WTC11 (cell line): Measurements from ENCODE around the gene MBOAT2. TPM values are rescaled to one million over a fixed set of nuclear protein-coding genes. Genes with fewer than 3 reads are reported as not detected.
A peak's percentile ranks its signal among the peaks of the same experiment; 100 is the strongest.

ENCODE experiments used
- ATAC-seq: fragments of 200-7000 bp; cut with Tn5 transposase; 2 replicates; pipeline ENCODE4 v1.10.0; 2021; ENCODE audit warnings: mild to moderate bottlenecking, moderate library complexity
- CTCF ChIA-PET: fragments of 300-600 bp; sonication (Branson Sonifier 250); formaldehyde crosslinking; loops from one replicate; lab custom pipeline; 2021; ENCODE audit warnings: antibody characterized with exemption; lab: Charles Lee
- POLR2A ChIA-PET: fragments of 350-600 bp; sonication (Branson Sonifier 250); formaldehyde crosslinking; loops from one replicate; lab custom pipeline; 2021; ENCODE audit warnings: antibody characterized with exemption; lab: Charles Lee
- DNase-seq: peaks from one replicate; pipeline ENCODE4 v3.0.0; 2021; ENCODE audit warnings: low spot score
- H3K27ac Mint-ChIP-seq: 2 replicates; pipeline ENCODE4 v1.8.0; 2021; ENCODE audit warnings: mixed read lengths
- H3K27me3 Mint-ChIP-seq: 2 replicates; pipeline ENCODE4 v1.8.0; 2021; ENCODE audit warnings: low read depth, mild to moderate bottlenecking, moderate library complexity, mixed read lengths
- H3K36me3 Mint-ChIP-seq: 2 replicates; pipeline ENCODE4 v1.8.0; 2021; ENCODE audit warnings: mixed read lengths
- H3K4me1 Mint-ChIP-seq: 2 replicates; pipeline ENCODE4 v1.8.0; 2022; ENCODE audit warnings: mixed read lengths
- H3K4me3 Mint-ChIP-seq: 2 replicates; pipeline ENCODE4 v1.8.0; 2021; ENCODE audit warnings: mild to moderate bottlenecking, moderate library complexity, mixed read lengths
- H3K9me3 Mint-ChIP-seq: 2 replicates; pipeline ENCODE4 v1.8.0; 2021; ENCODE audit warnings: mixed read lengths
- ELF4 ChIP-seq: sonication (generic); formaldehyde crosslinking; IDR thresholded peaks from 2 replicates; pipeline ENCODE4 v1.8.1; 2022; ENCODE audit warnings: low read depth, mild to moderate bottlenecking, moderate library complexity, missing genetic modification reagents
- EMX1 ChIP-seq: fragments of 250-450 bp; sonication (Bioruptor Pico); IDR thresholded peaks from 2 replicates; pipeline ENCODE4 v1.8.0; 2021; ENCODE audit warnings: mild to moderate bottlenecking
- ETV6 ChIP-seq: sonication (generic); formaldehyde crosslinking; IDR thresholded peaks from 2 replicates; pipeline ENCODE4 v1.8.1; 2022; ENCODE audit warnings: mild to moderate bottlenecking, missing genetic modification reagents
- NFE2L1 ChIP-seq: sonication (generic); formaldehyde crosslinking; IDR thresholded peaks from 2 replicates; pipeline ENCODE4 v1.8.1; 2023; ENCODE audit warnings: missing genetic modification reagents
- NR1H2 ChIP-seq: sonication (generic); formaldehyde crosslinking; IDR thresholded peaks from 2 replicates; pipeline ENCODE4 v1.9.0; 2021; ENCODE audit warnings: mild to moderate bottlenecking, moderate library complexity, missing genetic modification reagents
- SMAD3 ChIP-seq: sonication (generic); formaldehyde crosslinking; IDR thresholded peaks from 2 replicates; pipeline ENCODE4 v1.8.0; 2022; ENCODE audit warnings: missing genetic modification reagents, mild to moderate bottlenecking, borderline replicate concordance
- ZNF121 ChIP-seq: sonication (generic); formaldehyde crosslinking; IDR thresholded peaks from 2 replicates; pipeline ENCODE4 v1.8.0; 2023; ENCODE audit warnings: missing genetic modification reagents
- ZNF232 ChIP-seq: sonication (generic); formaldehyde crosslinking; IDR thresholded peaks from 2 replicates; pipeline ENCODE4 v1.8.0; 2022; ENCODE audit warnings: mild to moderate bottlenecking, missing genetic modification reagents
- ZNF396 ChIP-seq: fragments of 250-450 bp; sonication (Bioruptor Pico); IDR thresholded peaks from 2 replicates; pipeline ENCODE4 v1.8.0; 2021; ENCODE audit warnings: mild to moderate bottlenecking, moderate library complexity, borderline replicate concordance
- total RNA-seq: library from RNA; stranded (reverse); gene quantifications from 3 replicates; pipeline ENCODE4 v1.2.3, GENCODE V29; 2021
- TF ChIP-seq, protein P1 (sequence below): fragments of 200-600 bp; IDR thresholded peaks from 2 replicates; pipeline ENCODE4 v1.8.0; 2022; ENCODE audit warnings: antibody characterized with exemption
- TF ChIP-seq, protein P2 (sequence below): sonication (generic); formaldehyde crosslinking; conservative IDR thresholded peaks from 2 replicates; pipeline ENCODE4 v1.8.1; 2023; ENCODE audit warnings: mild to moderate bottlenecking, low read depth, missing genetic modification reagents, moderate library complexity

Gene MBOAT2
- total RNA-seq, 1 experiment from 2014 or later, result 24.7 TPM

DNA sequence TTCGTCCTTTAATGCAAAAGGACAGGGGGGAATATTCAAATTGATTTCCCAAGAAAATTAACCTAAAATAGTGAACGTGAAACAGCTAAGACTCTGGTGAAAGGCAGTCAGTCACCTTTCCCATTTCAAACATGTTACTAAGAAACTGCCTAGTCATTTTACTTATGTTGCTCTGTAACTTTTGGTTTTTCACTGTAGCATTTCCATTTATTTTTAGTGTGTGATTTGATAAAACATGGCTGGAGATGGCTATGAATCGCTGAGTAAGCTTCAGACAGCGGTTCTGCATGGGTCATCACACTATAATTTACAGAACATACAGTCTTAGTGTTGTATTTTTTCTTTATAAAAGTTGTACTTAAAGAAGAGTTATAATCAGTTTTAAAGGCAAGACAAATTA lies 150.1 kb downstream of the MBOAT2 start (continued):
- TF ChIP-seq, protein P1, sequence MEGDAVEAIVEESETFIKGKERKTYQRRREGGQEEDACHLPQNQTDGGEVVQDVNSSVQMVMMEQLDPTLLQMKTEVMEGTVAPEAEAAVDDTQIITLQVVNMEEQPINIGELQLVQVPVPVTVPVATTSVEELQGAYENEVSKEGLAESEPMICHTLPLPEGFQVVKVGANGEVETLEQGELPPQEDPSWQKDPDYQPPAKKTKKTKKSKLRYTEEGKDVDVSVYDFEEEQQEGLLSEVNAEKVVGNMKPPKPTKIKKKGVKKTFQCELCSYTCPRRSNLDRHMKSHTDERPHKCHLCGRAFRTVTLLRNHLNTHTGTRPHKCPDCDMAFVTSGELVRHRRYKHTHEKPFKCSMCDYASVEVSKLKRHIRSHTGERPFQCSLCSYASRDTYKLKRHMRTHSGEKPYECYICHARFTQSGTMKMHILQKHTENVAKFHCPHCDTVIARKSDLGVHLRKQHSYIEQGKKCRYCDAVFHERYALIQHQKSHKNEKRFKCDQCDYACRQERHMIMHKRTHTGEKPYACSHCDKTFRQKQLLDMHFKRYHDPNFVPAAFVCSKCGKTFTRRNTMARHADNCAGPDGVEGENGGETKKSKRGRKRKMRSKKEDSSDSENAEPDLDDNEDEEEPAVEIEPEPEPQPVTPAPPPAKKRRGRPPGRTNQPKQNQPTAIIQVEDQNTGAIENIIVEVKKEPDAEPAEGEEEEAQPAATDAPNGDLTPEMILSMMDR, result no peak
- TF ChIP-seq SMAD3 (CRISPR knock-in tag) (no peak), ETV6 (CRISPR knock-in tag) (no peak)

DNA sequence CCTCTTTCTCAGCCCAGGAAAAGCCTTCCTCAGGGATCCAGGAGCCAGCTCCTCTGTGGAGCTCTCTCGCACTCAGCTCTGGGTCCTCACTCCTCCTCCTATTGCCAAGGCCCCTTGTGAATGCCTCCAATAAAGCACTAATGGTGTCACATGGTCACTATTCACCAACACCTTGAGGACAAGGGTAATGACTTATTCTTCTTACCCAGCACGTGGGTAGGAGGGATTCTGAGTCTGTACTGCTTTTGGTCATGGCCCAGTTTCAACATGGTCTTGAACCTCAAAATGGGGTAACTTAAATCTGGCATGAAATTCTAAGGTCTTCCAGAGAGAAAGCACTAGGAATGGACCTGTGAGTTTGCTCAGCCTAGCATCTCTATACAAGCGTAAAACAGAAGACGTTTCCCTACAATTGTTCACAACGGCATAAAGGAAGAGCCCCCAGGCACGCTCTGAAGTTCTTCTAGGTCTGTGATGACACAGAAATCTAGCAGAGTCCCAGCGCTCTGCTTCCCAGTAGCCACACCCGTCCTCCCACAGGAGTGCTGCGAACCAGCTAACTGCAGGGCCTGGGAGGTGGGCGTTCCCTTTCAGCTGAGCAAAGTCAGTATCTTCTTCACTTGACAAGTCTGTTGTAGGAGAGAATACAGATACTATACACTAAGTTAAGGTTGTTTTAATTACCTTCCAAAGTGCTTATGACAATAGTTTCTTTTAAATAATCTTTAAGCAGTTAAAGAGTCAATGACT lies 151.5 kb downstream of the MBOAT2 start:
- Mint-ChIP-seq H3K9me3 (no peaks in the 10 kb centered on the region), H3K27me3 (no peaks in the 10 kb centered on the region), H3K4me1 (peaks cover 14% of the 10 kb centered on the region), H3K27ac (no peak overlapping the region)
- CTCF ChIA-PET, result no interaction called here
- TF ChIP-seq NFE2L1 (CRISPR knock-in tag) (no peak), ZNF396 (CRISPR knock-in tag) (no peak), ZNF232 (no peak), EMX1 (CRISPR knock-in tag) (no peak)
- TF ChIP-seq, protein P2, sequence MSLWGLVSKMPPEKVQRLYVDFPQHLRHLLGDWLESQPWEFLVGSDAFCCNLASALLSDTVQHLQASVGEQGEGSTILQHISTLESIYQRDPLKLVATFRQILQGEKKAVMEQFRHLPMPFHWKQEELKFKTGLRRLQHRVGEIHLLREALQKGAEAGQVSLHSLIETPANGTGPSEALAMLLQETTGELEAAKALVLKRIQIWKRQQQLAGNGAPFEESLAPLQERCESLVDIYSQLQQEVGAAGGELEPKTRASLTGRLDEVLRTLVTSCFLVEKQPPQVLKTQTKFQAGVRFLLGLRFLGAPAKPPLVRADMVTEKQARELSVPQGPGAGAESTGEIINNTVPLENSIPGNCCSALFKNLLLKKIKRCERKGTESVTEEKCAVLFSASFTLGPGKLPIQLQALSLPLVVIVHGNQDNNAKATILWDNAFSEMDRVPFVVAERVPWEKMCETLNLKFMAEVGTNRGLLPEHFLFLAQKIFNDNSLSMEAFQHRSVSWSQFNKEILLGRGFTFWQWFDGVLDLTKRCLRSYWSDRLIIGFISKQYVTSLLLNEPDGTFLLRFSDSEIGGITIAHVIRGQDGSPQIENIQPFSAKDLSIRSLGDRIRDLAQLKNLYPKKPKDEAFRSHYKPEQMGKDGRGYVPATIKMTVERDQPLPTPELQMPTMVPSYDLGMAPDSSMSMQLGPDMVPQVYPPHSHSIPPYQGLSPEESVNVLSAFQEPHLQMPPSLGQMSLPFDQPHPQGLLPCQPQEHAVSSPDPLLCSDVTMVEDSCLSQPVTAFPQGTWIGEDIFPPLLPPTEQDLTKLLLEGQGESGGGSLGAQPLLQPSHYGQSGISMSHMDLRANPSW (CRISPR knock-in tag), result no peak
- TF ChIP-seq, all 79 proteins: peak for 0
- ATAC-seq (peak; percentile 77), DNase-seq (peak; percentile 17)
- POLR2A ChIA-PET, result no interaction called here
- no peaks in the 10 kb centered on the region for H3K36me3 Mint-ChIP-seq
- no peak overlapping the region for H3K4me3 Mint-ChIP-seq

DNA sequence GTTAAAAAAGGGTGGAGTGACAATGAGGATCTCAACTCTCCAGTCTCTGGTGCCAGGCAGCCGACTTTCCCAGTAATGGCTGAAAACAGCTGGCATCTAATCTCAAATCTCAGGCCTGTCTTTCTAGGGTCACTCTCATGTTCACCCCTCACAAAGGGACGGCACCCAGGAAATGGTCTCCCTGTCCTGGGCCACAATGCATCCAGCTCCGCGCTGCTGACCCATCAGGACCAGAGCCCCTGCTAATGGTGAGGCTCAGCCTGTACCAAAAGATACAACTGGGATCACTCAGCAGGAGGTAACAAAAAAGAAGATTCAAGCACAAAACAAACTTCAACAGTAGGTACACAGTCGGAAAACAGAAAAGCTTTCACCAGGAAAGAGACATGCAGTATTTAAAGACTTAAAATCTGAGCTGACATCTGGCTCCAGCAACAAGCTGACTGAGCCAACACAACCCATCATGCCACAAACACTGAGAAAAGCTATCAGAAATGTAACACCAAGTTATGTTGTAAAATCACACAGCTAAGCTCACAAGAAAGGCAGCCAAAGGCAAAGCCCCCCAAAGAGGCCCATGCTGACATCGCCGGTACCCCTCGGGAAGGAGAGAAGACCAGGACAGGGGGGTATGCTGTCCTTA lies 152.5 kb downstream of the MBOAT2 start:
- Mint-ChIP-seq H3K27me3 (no peaks in the 10 kb centered on the region), H3K9me3 (no peaks in the 10 kb centered on the region), H3K4me3 (no peak overlapping the region), H3K27ac (no peak overlapping the region), H3K4me1 (peaks cover 14% of the 10 kb centered on the region), H3K36me3 (no peaks in the 10 kb centered on the region)
- TF ChIP-seq ELF4 (CRISPR knock-in tag) (no peak), NR1H2 (CRISPR knock-in tag) (no peak)
- ChIA-PET POLR2A (no interaction called here), CTCF (no interaction called here)
- DNase-seq (no peak), ATAC-seq (no peak)

DNA sequence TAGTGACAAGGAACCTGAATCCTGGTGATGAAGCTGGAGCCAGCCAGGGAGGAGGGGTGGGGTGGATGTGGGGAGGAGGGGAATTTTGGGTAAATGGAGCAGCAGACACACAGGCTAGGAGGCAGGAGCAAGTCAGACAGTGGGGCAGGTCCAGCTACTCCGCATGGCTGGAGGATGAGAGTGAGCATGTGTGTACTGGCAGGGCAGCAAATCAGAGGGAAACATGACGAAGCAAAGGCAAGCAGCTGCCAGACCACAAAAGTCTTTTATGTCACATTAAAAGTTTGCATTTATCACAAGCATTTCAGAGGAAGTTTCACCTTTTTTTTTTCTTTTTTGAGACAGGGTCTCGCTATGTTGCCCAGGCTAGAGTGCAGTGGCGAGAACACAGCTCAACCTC lies 154.2 kb downstream of the MBOAT2 start:
- ChIA-PET POLR2A (no interaction called here), CTCF (interaction anchor here (1.1 kb wide), 1 partner anchor 15 kb away, joined by 3 read pairs; no protein-coding TSS in a partner anchor)
- ATAC-seq (no peak), DNase-seq (no peak)
- Mint-ChIP-seq H3K27ac (no peak overlapping the region), H3K27me3 (no peaks in the 10 kb centered on the region), H3K4me3 (no peak overlapping the region), H3K4me1 (0 out of 2 replicates have a peak, but pooled peaks cover 4% of the 10 kb centered on the region), H3K36me3 (no peaks in the 10 kb centered on the region), H3K9me3 (no peaks in the 10 kb centered on the region)
- TF ChIP-seq SMAD3 (CRISPR knock-in tag) (no peak), ZNF121 (CRISPR knock-in tag) (0 out of 2 replicates have a peak, but pooled peaks have one; percentile 24), EMX1 (CRISPR knock-in tag) (no peak)
